ENCODE results near the gene PDE4D.

Gene PDE4D

GRCh38 chr5:59554501-59554900 is 339.0 kb downstream of the PDE4D start:
- no peak for DNase-seq (ENCODE audit: low read depth, low spot score)

GRCh38 chr5:59553992-59554391 is 339.5 kb downstream of the PDE4D start:
- DNase-seq (ENCODE audit: low read depth, low spot score): no peak

DNA sequence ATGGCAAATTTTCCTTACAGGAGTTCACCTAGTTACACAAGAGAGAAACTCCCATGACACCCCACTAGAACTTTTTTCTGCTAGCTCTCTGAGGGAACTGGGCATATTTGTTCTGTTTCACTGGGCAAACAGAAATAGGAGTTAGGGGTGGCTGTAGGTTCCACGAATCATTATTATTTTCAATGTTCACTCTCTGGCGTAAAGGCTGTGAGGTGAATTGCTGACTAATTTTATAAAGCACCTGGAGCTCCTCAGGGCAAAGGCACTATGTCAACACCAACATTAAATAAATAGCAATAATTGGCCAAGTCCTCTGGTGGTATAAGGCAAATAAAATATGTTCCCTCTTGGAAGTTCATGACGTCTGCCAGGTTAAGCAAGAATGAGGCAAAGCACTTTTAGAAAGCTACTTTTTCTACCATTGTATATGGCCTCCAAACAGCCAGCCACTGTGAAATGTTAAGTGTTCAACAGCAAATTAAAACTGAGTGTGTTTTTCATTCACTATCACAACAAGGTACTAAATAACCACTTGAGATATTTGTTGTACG is 344.6 kb downstream of the PDE4D start:
- DNase-seq (ENCODE audit: low read depth, low spot score): no peak

- DNase-seq (ENCODE audit: low read depth, low spot score): no peak
These were observed 345.8 kb downstream of the PDE4D start for GRCh38 chr5:59547731-59548130.

DNA sequence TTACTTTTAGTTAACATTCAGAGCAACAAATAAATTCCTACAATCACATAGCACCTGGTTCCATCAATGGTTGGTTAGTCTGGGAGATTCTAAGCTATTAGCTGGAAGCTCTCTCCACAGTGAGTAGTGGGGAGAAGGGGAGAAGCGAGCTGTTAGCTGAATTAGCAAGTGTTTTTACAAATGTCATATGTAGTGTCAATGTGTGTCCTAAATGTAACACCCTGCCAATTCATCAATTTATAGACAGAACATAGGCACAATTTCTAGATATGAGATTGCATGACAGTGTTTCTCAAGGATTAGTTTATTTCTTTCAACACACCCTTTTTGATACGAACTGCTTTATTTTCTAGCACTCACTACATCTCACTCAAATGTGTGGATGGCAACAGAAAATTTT is 349.0 kb downstream of the PDE4D start:
- no peak for DNase-seq (ENCODE audit: low read depth, low spot score)

- no peak for DNase-seq (ENCODE audit: low read depth, low spot score)
These were observed 349.6 kb downstream of the PDE4D start for GRCh38 chr5:59543821-59544442.

- no peak for DNase-seq (ENCODE audit: low read depth, low spot score)
These were observed 350.4 kb downstream of the PDE4D start for GRCh38 chr5:59542851-59543820.

DNA sequence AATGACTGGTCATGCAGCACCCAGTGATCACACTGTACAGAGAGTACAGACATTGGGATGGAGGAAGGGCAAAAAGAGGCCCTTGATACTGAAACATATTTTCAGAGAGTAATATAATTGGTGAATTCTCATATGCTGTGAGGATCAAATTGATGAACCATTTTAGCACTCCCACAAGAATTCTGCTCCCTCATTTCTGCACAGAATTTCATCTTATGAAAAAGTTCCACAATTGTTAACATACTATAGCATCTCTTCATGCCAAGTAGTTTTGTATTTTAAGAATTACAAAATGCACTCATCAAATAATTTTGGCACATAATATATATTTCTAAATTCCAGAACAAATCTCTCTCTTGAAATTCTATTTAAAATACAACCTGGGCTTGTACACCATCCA is 351.2 kb downstream of the PDE4D start:
- no peak for DNase-seq (ENCODE audit: low read depth, low spot score)

GRCh38 chr5:59540366-59540765 is 353.2 kb downstream of the PDE4D start:
- DNase-seq (ENCODE audit: low read depth, low spot score): no peak

- DNase-seq (ENCODE audit: low read depth, low spot score): no peak
These were observed 354.8 kb downstream of the PDE4D start for GRCh38 chr5:59538750-59539121.

DNA sequence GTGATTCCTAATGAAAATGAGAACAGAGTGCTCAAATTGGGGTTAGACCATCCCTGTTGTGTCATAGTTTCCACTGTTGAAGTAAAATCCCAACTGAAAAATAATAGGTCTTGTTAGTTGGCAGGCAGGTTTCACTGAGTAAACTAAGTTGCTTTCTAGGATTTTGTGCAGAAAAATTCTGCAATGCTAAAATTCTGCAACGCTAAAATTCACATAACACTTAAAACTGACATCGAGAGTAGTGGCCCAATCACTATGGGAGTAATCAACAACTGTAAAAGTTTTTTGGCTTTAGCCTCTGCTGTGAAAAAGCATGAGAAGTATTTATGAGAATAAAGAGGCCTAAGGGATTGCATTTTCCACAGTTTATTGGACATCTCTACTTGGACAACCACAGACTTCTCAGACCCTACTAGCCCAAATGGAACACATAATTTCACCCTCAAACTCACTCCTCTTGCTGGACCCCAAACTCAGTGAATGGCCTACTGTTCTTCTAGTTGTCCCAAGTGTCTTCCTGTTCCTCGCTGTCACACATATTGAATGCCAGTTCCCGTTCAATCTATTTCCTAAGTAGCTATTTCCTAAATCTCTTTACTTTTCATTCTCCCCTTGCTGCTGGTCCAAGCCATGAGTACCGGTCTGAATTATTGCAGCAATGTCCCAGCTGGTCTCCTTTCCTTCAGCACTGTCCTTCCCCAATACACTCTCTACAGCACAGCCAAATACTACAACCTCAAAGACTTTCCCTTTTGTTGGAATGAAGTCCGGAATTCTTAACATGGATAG is 355.4 kb downstream of the PDE4D start:
- no peak for DNase-seq (ENCODE audit: low read depth, low spot score)

DNA sequence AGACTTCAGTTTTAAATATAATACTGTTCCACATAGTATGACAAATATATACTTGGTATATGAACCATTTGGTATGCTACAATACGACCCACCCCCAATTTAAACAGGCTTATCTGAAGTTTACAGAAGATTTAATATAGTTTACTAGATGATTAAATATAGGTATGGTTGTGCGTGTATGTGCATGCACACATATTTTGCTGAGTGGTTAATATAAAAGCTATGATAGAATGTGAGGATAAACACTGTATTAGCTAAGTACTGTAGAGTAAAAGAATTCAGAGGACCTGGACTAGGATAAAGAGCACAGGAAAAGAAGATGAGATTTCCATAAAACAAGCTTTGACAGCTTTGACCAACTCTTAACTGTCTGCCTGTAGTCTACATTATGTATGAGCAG is 356.7 kb downstream of the PDE4D start:
- DNase-seq (ENCODE audit: low read depth, low spot score): no peak

- no peak for DNase-seq (ENCODE audit: low read depth, low spot score)
These were observed 358.0 kb downstream of the PDE4D start for GRCh38 chr5:59535561-59535960.

- DNase-seq (ENCODE audit: low read depth, low spot score): no peak
These were observed 359.8 kb downstream of the PDE4D start for GRCh38 chr5:59533730-59534108.

- DNase-seq (ENCODE audit: low read depth, low spot score): no peak
These were observed 360.4 kb downstream of the PDE4D start for GRCh38 chr5:59532979-59533729.

GRCh38 chr5:59529239-59529638 is 364.3 kb downstream of the PDE4D start:
- no peak for DNase-seq (ENCODE audit: low read depth, low spot score)

DNA sequence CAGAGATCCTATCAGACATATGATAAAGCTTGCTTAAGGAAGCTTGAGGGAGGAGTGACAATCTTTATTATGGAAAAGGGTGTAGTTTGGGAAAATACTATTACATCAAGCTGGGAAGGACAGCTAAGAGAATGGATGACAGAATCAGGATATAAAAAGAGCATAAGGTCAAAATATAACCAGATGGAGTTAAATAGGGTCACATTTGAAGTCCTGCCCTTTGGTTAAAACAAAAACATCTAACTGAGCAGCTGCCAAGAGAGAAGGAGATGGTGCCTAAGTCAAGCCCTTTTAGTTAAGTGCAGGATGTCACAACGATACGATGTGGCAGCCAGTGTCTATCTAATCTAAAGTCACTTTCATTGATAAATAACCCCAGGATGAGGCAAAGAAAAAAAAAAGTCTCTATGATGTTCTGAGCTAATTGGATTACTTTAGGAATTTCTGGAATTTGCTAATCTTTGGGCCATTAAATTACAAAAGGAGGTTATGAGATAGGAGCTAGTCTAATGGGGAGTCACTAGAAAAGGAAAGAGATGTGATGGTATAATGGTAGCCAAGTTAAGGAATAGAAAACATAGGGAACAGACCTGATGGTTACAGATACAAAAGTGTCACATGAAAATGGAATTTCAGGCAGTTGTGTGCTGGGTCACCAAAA is 365.2 kb downstream of the PDE4D start:
- no peak for DNase-seq (ENCODE audit: low read depth, low spot score)

DNA sequence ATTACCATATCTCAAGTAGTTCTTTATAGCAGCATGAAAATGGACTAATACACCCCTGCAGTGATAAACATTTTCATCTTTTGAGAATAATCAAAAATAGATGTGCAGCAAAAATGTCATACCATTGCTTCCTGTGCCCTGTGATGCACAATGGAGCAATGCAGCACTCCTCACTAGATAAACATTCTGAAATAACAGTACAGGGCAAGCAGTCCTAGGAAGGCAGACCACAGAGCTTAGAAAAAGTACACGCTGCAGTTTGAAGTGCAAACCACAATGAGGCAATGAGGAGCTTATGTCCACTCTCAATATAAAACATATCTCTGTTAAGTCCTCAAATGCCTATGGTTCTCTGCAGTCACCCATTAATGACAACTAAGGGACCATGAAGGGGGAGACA is 367.6 kb downstream of the PDE4D start:
- DNase-seq (ENCODE audit: low read depth, low spot score): no peak

DNA sequence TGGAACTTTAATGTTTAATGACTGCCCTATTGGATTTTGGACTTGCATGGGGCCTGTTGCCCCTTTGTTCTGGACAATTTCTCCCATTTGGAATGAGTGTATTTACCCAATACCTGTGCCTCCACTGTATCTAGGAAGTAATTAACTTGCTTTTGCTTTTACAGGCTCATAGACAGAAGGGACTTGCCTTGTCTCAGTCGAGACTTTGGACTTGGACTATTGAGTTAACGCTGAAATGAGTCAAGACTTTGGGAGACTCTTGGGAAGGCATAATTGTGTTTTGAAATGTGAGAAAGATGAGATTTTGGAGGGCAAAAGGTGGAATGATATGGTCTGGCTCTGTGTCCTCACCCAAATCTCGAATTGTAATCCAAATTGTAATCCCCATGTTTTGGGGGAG is 368.2 kb downstream of the PDE4D start:
- no peak for DNase-seq (ENCODE audit: low read depth, low spot score)

GRCh38 chr5:59522201-59522831 is 371.2 kb downstream of the PDE4D start:
- no peak for DNase-seq (ENCODE audit: low read depth, low spot score)
